Measurements from ENCODE around the gene TP53RK. TPM values are rescaled to one million over a fixed set of nuclear protein-coding genes. Genes with fewer than 3 reads are reported as not detected.

Gene TP53RK
- total RNA-seq, 1 experiment from 2014 or later, result 24.4 TPM

GRCh38 chr20:46646122-46646521, 43.1 kb downstream of the TP53RK start:
- no peak for DNase-seq (ENCODE audit: low spot score)
- in situ Hi-C loops (cut with HindIII; ENCODE audit: low sequenced_read_pairs), result no loop called here

- in situ Hi-C loops (cut with HindIII; ENCODE audit: low sequenced_read_pairs), result no loop called here
- no peak for DNase-seq (ENCODE audit: low spot score)
Measured at GRCh38 chr20:46644733-46645132, 44.5 kb downstream of the TP53RK start.

- in situ Hi-C loops (cut with HindIII; ENCODE audit: low sequenced_read_pairs), result no loop called here
- DNase-seq (ENCODE audit: low spot score), result no peak
Measured at GRCh38 chr20:46644160-46644559, 45.1 kb downstream of the TP53RK start.

- in situ Hi-C loops (cut with HindIII; ENCODE audit: low sequenced_read_pairs), result no loop called here
Measured at GRCh38 chr20:46642969-46643343, 46.3 kb downstream of the TP53RK start.

GRCh38 chr20:46642265-46642968, 46.8 kb downstream of the TP53RK start:
- DNase-seq (ENCODE audit: low spot score), result peak; percentile 27
- in situ Hi-C loops (cut with HindIII; ENCODE audit: low sequenced_read_pairs), result no loop called here

More at GRCh38 chr20:46642969-46643343, 46.3 kb downstream of the TP53RK start:
- no peak for DNase-seq (ENCODE audit: low spot score)

GRCh38 chr20:46641424-46641823, 47.8 kb downstream of the TP53RK start:
- no peak for DNase-seq (ENCODE audit: low spot score)
- in situ Hi-C loops (cut with HindIII; ENCODE audit: low sequenced_read_pairs), result no loop called here

- DNase-seq (ENCODE audit: low spot score), result no peak
- in situ Hi-C loops (cut with HindIII; ENCODE audit: low sequenced_read_pairs), result no loop called here
Measured at GRCh38 chr20:46640536-46641311, 48.5 kb downstream of the TP53RK start.

- no peak for DNase-seq (ENCODE audit: low spot score)
Measured at GRCh38 chr20:46640044-46640443, 49.2 kb downstream of the TP53RK start.

GRCh38 chr20:46639587-46639986, 49.7 kb downstream of the TP53RK start:
- in situ Hi-C loops (cut with HindIII; ENCODE audit: low sequenced_read_pairs), result no loop called here

More at GRCh38 chr20:46640044-46640443, 49.2 kb downstream of the TP53RK start:
- in situ Hi-C loops (cut with HindIII; ENCODE audit: low sequenced_read_pairs), result no loop called here

GRCh38 chr20:46638898-46639274, 50.4 kb downstream of the TP53RK start:
- in situ Hi-C loops (cut with HindIII; ENCODE audit: low sequenced_read_pairs), result no loop called here

More at GRCh38 chr20:46639587-46639986, 49.7 kb downstream of the TP53RK start:
- DNase-seq (ENCODE audit: low spot score), result no peak

GRCh38 chr20:46638134-46638897, 50.9 kb downstream of the TP53RK start:
- in situ Hi-C loops (cut with HindIII; ENCODE audit: low sequenced_read_pairs), result no loop called here
- no peak for DNase-seq (ENCODE audit: low spot score)

More at GRCh38 chr20:46638898-46639274, 50.4 kb downstream of the TP53RK start:
- DNase-seq (ENCODE audit: low spot score), result no peak

GRCh38 chr20:46637427-46638133, 51.7 kb downstream of the TP53RK start:
- in situ Hi-C loops (cut with HindIII; ENCODE audit: low sequenced_read_pairs), result no loop called here
- DNase-seq (ENCODE audit: low spot score), result no peak

- no peak for DNase-seq (ENCODE audit: low spot score)
- in situ Hi-C loops (cut with HindIII; ENCODE audit: low sequenced_read_pairs), result no loop called here
Measured at GRCh38 chr20:46637020-46637419, 52.2 kb downstream of the TP53RK start.

- DNase-seq (ENCODE audit: low spot score), result no peak
- in situ Hi-C loops (cut with HindIII; ENCODE audit: low sequenced_read_pairs), result no loop called here
Measured at GRCh38 chr20:46636514-46636913, 52.7 kb downstream of the TP53RK start.

- no peak for DNase-seq (ENCODE audit: low spot score)
- in situ Hi-C loops (cut with HindIII; ENCODE audit: low sequenced_read_pairs), result no loop called here
Measured at GRCh38 chr20:46635514-46636136, 53.6 kb downstream of the TP53RK start.

- in situ Hi-C loops (cut with HindIII; ENCODE audit: low sequenced_read_pairs), result no loop called here
- DNase-seq (ENCODE audit: low spot score), result no peak
Measured at GRCh38 chr20:46634528-46634927, 54.7 kb downstream of the TP53RK start.
